SK-N-SH (cell line): Measurements from ENCODE around the gene LIMK1. TPM values are rescaled to one million over a fixed set of nuclear protein-coding genes. Genes with fewer than 3 reads are reported as not detected.

Experiments
- CTCF ChIA-PET: fragments of 300-600, 350-600 bp; formaldehyde crosslinking; extraction: SDS; loops from one replicate; lab custom pipeline; 2021; lab: Yijun Ruan, JAX
- POLR2A ChIA-PET: fragments of 350-600 bp; sonication (Branson Sonifier 250); formaldehyde crosslinking; extraction: SDS; loops from one replicate; lab custom pipeline; 2020; ENCODE audit warnings: antibody characterized with exemption, inconsistent platforms; lab: Yijun Ruan, JAX
- DNase-seq: peaks from one replicate; pipeline ENCODE4 v3.0.0; 2012
- H2AFZ ChIP-seq: fragments of 200-600 bp; sonication (generic); 2 replicates; pipeline ENCODE4 v1.8.1; 2016; ENCODE audit warnings: antibody characterized with exemption, mild to moderate bottlenecking, low read depth
- H3F3A ChIP-seq: fragments of 200-600 bp; sonication (generic); replicated peaks from 2 replicates; pipeline ENCODE3; 2016; ENCODE audit warnings: antibody characterized with exemption, mild to moderate bottlenecking; ENCODE audit not compliant: insufficient read depth
- H3K27ac ChIP-seq, 2 experiments: fragments of 200-500 bp in 1 of 2; fragments of 200-600 bp in 1 of 2; sonication (Bioruptor generic) in 1 of 2; sonication (generic), shearing (Covaris generic) in 1 of 2; 2 replicates each; pipeline versions ENCODE4 v1.5.1 to v1.6.1; 2014 to 2016; ENCODE audit warnings: low read depth in 2 of 2, inconsistent platforms in 1 of 2, low read length in 1 of 2, mild to moderate bottlenecking in 1 of 2, mixed read lengths in 1 of 2
- H3K27me3 ChIP-seq: fragments of 200-600 bp; sonication (generic), shearing (Covaris generic); 2 replicates; pipeline ENCODE4 v1.6.1; 2016; ENCODE audit warnings: mixed run types; ENCODE audit not compliant: insufficient read depth
- H3K36me3 ChIP-seq, 2 experiments: fragments of 200-500 bp in 1 of 2; fragments of 200-600 bp in 1 of 2; sonication (Bioruptor generic) in 1 of 2; sonication (generic) in 1 of 2; replicated peaks in 1 of 2; 2 replicates each; pipeline versions ENCODE3 to v1.5.1; 2014 to 2016; ENCODE audit warnings: low read length in 1 of 2, mild to moderate bottlenecking in 1 of 2; ENCODE audit not compliant: insufficient read depth in 2 of 2, control insufficient read depth in 1 of 2
- H3K4me1 ChIP-seq, 2 experiments: fragments of 200-500 bp in 1 of 2; fragments of 200-600 bp in 1 of 2; sonication (Bioruptor generic) in 1 of 2; sonication (generic), shearing (Covaris generic) in 1 of 2; 2 replicates each; pipeline versions ENCODE4 v1.5.1 to v1.6.1; 2014 to 2016; ENCODE audit warnings: low read depth in 1 of 2, low read length in 1 of 2, mixed run types in 1 of 2; ENCODE audit not compliant: insufficient read depth in 2 of 2, control insufficient read depth in 1 of 2
- H3K4me2 ChIP-seq: fragments of 200-600 bp; sonication (generic), shearing (Covaris generic); 2 replicates; pipeline ENCODE4 v1.6.1; 2017; ENCODE audit warnings: mixed run types
- H3K4me3 ChIP-seq, 2 experiments: fragments of 200-500 bp in 1 of 2; fragments of 200-600 bp in 1 of 2; sonication (Bioruptor generic) in 1 of 2; sonication (generic), shearing (Covaris generic) in 1 of 2; 2 replicates each; pipeline versions ENCODE4 v1.5.1 to v1.8.1; 2014 to 2016; ENCODE audit warnings: low read depth in 2 of 2, inconsistent platforms in 1 of 2, low read length in 1 of 2, mild to moderate bottlenecking in 1 of 2, mixed read lengths in 1 of 2, moderate library complexity in 1 of 2
- H3K79me2 ChIP-seq: fragments of 200-600 bp; sonication (generic); 2 replicates; pipeline ENCODE4 v1.8.1; 2017; ENCODE audit warnings: mild to moderate bottlenecking; ENCODE audit not compliant: insufficient read depth
- H3K9ac ChIP-seq: fragments of 200-600 bp; sonication (generic); 2 replicates; pipeline ENCODE4 v1.6.1; 2017; ENCODE audit warnings: mixed run types
- H3K9me2 ChIP-seq: fragments of 200-600 bp; sonication (generic); 2 replicates; pipeline ENCODE4 v1.6.1; 2017; ENCODE audit warnings: mixed run types
- H3K9me3 ChIP-seq: fragments of 200-600 bp; sonication (generic); 2 replicates; pipeline ENCODE4 v1.6.1; 2017; ENCODE audit warnings: mixed run types, mild to moderate bottlenecking, moderate library complexity
- H4K20me1 ChIP-seq: fragments of 200-600 bp; sonication (generic); 2 replicates; pipeline ENCODE4 v1.6.1; 2017; ENCODE audit warnings: mild to moderate bottlenecking, mixed run types; ENCODE audit not compliant: insufficient read depth
- CHD2 ChIP-seq: fragments of 150-350 bp; IDR thresholded peaks from 2 replicates; pipeline ENCODE4 v1.6.1; 2018; ENCODE audit warnings: low read length; ENCODE audit not compliant: partially characterized antibody
- ELF1 ChIP-seq: IDR thresholded peaks from 2 replicates; pipeline ENCODE4 v1.4.0; 2012
- EZH2phosphoT487 ChIP-seq: fragments of 200-600 bp; sonication (generic); IDR thresholded peaks from 2 replicates; pipeline ENCODE4 v1.6.1; 2017; ENCODE audit warnings: low read depth, mixed run types, mild to moderate bottlenecking, antibody characterized with exemption, moderate library complexity, borderline replicate concordance
- FOSL2 ChIP-seq: IDR thresholded peaks from 2 replicates; pipeline ENCODE4 v1.4.0; 2012; ENCODE audit warnings: low read depth, mild to moderate bottlenecking, moderate library complexity, borderline replicate concordance
- FOXM1 ChIP-seq: IDR thresholded peaks from 2 replicates; pipeline ENCODE4 v1.4.0; 2012; ENCODE audit warnings: low read depth, mild to moderate bottlenecking
- NRF1 ChIP-seq: IDR thresholded peaks from 2 replicates; pipeline ENCODE4 v1.6.1; 2012; ENCODE audit warnings: low read depth, mild to moderate bottlenecking, low read length
- PBX3 ChIP-seq: IDR thresholded peaks from 2 replicates; pipeline ENCODE4; 2012
- USF1 ChIP-seq: IDR thresholded peaks from 2 replicates; pipeline ENCODE4 v1.4.0; 2012; ENCODE audit warnings: low read depth, borderline replicate concordance
- YY1 ChIP-seq: IDR thresholded peaks from 2 replicates; pipeline ENCODE4 v1.4.0; 2012; ENCODE audit warnings: low read depth, mild to moderate bottlenecking
- WGBS: methylation state at CpG from one replicate; pipeline ENCODE4 v1.1.6; 2017; ENCODE audit warnings: low lambda C conversion rate; 5-methylcytosine and 5-hydroxymethylcytosine counted together
- polyA plus RNA-seq, 3 experiments: library from polyadenylated mRNA; depleted of rRNA; stranded (reverse); fragments of >200 nt; gene quantifications; 2 replicates each; pipeline ENCODE4 v1.2.3, GENCODE V29; 2012

The LIMK1 gene
- polyA plus RNA-seq, 1 of the 3 experiments (the other 2 are of a cell fraction): 86.6 TPM

DNA sequence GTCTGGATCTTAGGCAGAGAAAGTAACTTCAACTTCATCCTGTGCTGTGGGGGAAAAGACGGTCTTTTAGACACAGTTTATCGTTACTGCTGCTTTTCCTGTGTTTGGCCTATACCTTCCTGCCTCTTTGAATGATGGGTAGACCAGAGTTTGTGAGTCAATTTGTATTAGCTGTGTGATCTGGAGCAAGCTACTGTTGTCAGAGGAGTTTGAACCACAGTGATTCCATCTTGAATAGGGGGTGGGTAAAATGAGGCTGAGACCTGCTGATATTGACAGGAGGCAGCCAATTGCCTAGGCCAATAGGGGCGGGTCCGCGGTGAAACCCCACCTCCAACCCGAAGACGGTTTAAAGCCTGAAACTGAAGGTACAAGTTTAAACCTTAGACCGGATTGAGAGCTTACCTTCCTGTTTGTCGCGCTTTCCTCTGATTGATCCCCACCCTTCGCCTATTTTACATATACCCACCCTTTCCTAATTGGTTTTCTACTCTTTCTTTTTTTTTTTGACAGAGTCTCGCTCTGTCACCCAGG lies 54.8 kb downstream of the LIMK1 start:
- no peaks in the 10 kb centered on the region for H3K9me2 ChIP-seq
- H3K27me3 ChIP-seq: no peaks in the 10 kb centered on the region
- no peak overlapping the region for H3K27ac ChIP-seq
- H3K4me3 ChIP-seq: no peak overlapping the region
- CTCF ChIA-PET: interaction anchor here (1.3 to 1.4 kb wide), 2 partner anchors 10 to 11 kb away, joined by 3 to 5 read pairs; no protein-coding TSS in a partner anchor
- TF ChIP-seq FOSL2 (no peak), FOXM1 (no peak), USF1 (no peak), ELF1 (no peak), PBX3 (no peak)
- TF ChIP-seq, all 33 proteins: peak for 0
- no peak overlapping the region for H3K4me2 ChIP-seq
- no peak overlapping the region for H3K9ac ChIP-seq
- H3K36me3 ChIP-seq: no peaks in the 10 kb centered on the region
- peaks cover 0 to 3% of the 10 kb centered on the region in 2 experiments; a peak in 1 of 4 replicates for H3K4me1 ChIP-seq
- no peak overlapping the region for H2AFZ ChIP-seq
- no peaks in the 10 kb centered on the region for H3K9me3 ChIP-seq
- no peaks in the 10 kb centered on the region for H4K20me1 ChIP-seq
- H3K79me2 ChIP-seq: no peaks in the 10 kb centered on the region
- 93% methylated on average over 12 of the region's 12 CpGs for WGBS
- DNase-seq: no peak
- no peaks in the 10 kb centered on the region for H3F3A ChIP-seq
- POLR2A ChIA-PET: no interaction called here

GRCh38 chr7:74138945-74139843 lies 55.6 kb downstream of the LIMK1 start:
- H3K9me3 ChIP-seq: no peaks in the 10 kb centered on the region
- H3K27ac ChIP-seq: no peak overlapping the region
- no peak overlapping the region for H2AFZ ChIP-seq
- H3K4me2 ChIP-seq: no peak overlapping the region
- H3K79me2 ChIP-seq: no peaks in the 10 kb centered on the region
- 91% methylated on average over 16 of the region's 16 CpGs for WGBS
- no peaks in the 10 kb centered on the region for H3K36me3 ChIP-seq
- POLR2A ChIA-PET: interaction anchor here (0.5 kb wide), 1 partner anchor 68 kb away, joined by 3 read pairs; no protein-coding TSS in a partner anchor
- H3F3A ChIP-seq: no peaks in the 10 kb centered on the region
- H4K20me1 ChIP-seq: no peaks in the 10 kb centered on the region
- H3K9ac ChIP-seq: no peak overlapping the region
- H3K9me2 ChIP-seq: no peaks in the 10 kb centered on the region
- no peak overlapping the region for H3K4me3 ChIP-seq
- no peak for TF ChIP-seq EZH2phosphoT487
- TF ChIP-seq NRF1: no peak
- TF ChIP-seq CHD2: no peak
- TF ChIP-seq FOXM1: no peak
- no peak for TF ChIP-seq YY1
- TF ChIP-seq, all 33 proteins: peak for 0
- DNase-seq: no peak
- H3K4me1 ChIP-seq: peaks cover 0 to 3% of the 10 kb centered on the region in 2 experiments; a peak in 1 of 4 replicates
- CTCF ChIA-PET: interaction anchor here (1.3 to 1.5 kb wide), 3 partner anchors 10 to 11 kb away, joined by 3 to 6 read pairs (median 5); no protein-coding TSS in a partner anchor
- no peaks in the 10 kb centered on the region for H3K27me3 ChIP-seq
